Heart right ventricle (tissue), 16 donors: Measurements from ENCODE around the gene LHX6. TPM values are rescaled to one million over a fixed set of nuclear protein-coding genes. Genes with fewer than 3 reads are reported as not detected.
A peak's percentile ranks its signal among the peaks of the same experiment; 100 is the strongest.

Source experiments
- ATAC-seq, 8 donors: fragments of 200-7000 bp; cut with Tn5 transposase; one replicate each; pipeline ENCODE4 v1.9.1; 2020; ENCODE audit warnings: mild to moderate bottlenecking in 8 of 8, moderate library complexity in 8 of 8, moderate number of reproducible peaks in 1 of 8
- DNase-seq, 2 donors: peaks; one replicate each; pipeline ENCODE4 v3.0.0-alpha.2; 2020
- H3K27ac ChIP-seq, 10 donors: fragments of 200-600 bp; sonication (generic) in 2 of 10; one replicate each; pipeline versions ENCODE4 v1.5.0 to v1.8.0; 2020 to 2022; ENCODE audit warnings: mild to moderate bottlenecking in 3 of 10
- H3K27me3 ChIP-seq, 7 donors: fragments of 200-600 bp; one replicate each; pipeline ENCODE4 v1.8.0; 2021 to 2022; ENCODE audit warnings: mild to moderate bottlenecking in 2 of 7
- H3K36me3 ChIP-seq, 9 donors: fragments of 200-600 bp; sonication (generic) in 1 of 9; one replicate each; pipeline versions ENCODE4 v1.5.0 to v1.8.0; 2020 to 2022; ENCODE audit warnings: mild to moderate bottlenecking in 2 of 9
- H3K4me1 ChIP-seq, 9 donors: fragments of 200-600 bp; sonication (generic) in 1 of 9; one replicate each; pipeline versions ENCODE4 v1.5.0 to v1.8.0; 2020 to 2022; ENCODE audit warnings: mild to moderate bottlenecking in 4 of 9
- H3K4me3 ChIP-seq, 10 donors: fragments of 200-600 bp; sonication (generic) in 2 of 10; one replicate each; pipeline versions ENCODE4 v1.5.0 to v1.8.0; 2020 to 2022; ENCODE audit warnings: mild to moderate bottlenecking in 7 of 10, moderate library complexity in 2 of 10
- H3K9me3 ChIP-seq, 11 donors: fragments of 200-600 bp in 10 of 11; sonication (generic) in 2 of 11; one replicate each; pipeline versions ENCODE4 v1.5.0 to v1.8.0; 2013 to 2022; ENCODE audit warnings: mild to moderate bottlenecking in 2 of 11, control low read depth in 1 of 11, moderate library complexity in 1 of 11
- WGBS, 2 donors: extraction: QIAGEN DNeasy Blood & Tissue Kit; methylation state at CpG; one replicate each; pipeline ENCODE4 v1.1.7; 2013; ENCODE audit warnings: inconsistent platforms in 1 of 2; 5-methylcytosine and 5-hydroxymethylcytosine counted together
- intact Hi-C, 10 donors: fragments of 100-400 bp; cut with DNase I; formaldehyde crosslinking; loops; one replicate each; pipeline versions ENCODE4 v1.11.1 to v1.14.2; 2022
- polyA plus RNA-seq, 2 donors: library from polyadenylated mRNA; stranded (reverse); fragments of 200-250 nt; gene quantifications; one replicate each; pipeline ENCODE4 v1.2.3, GENCODE V29; 2013
- total RNA-seq, 10 donors: library from RNA; stranded (reverse); fragmentation: NEBNext Ultra II Directional in 3 of 10; extraction: Animal tissue kit (Norgen Biotek cat#: 25700) in 3 of 10; gene quantifications; one replicate each; pipeline versions ENCODE4 v1.2.1 to v1.2.4, GENCODE V29; 2021 to 2023
- TF ChIP-seq, protein P1 (sequence below), 9 donors: fragments of 200-600 bp; sonication (generic) in 2 of 9; IDR thresholded peaks; one replicate each; pipeline versions ENCODE4 v1.5.0 to v1.8.0; 2021 to 2022; ENCODE audit warnings: antibody characterized with exemption in 9 of 9, mild to moderate bottlenecking in 5 of 9, moderate library complexity in 1 of 9
- donor health status: Arrhythmogenic right ventricular cardiomyopathy.
- donor health status: ischemic (EF 13 %, LVEDD 7.1; RV severe dilation, severe dysfunction).
- donor health status: healthy with polysubstance abuse.
- donor health status: DM: no; HTN: yes; CAD: no.
- donor health status: DM: no; HTN: no; CAD: no.
- donor health status: ischemic (EF 25% LVEDD 6.9; RV normal size, moderate dysfunction).
- donor health status: ischemic (EF 25% LVEDD 5.7; RV mildly dilated, moderate dysfunction).
- donor health status: healthy.
- donor health status: DM: yes; HTN: yes; CAD: no.
- donor health status: Ischemic cardiomyopathy.
- donor health status: ischemic (EF 35%, LVEDD 5.7; RV mildly dilated, moderate dysfunction).
- donor health status: nonischemic (EF 11% LVEDD 7.7; RV severe dilation, severe dysfunction).
- donor health status: DM: yes; HTN: yes; CAD: no.
- donor health status: PGD.
- donor health status: ischemic (EF 29% LVEDD 5.4; RV normal size, mild dysfunction).
- donor health status: nonischemic (EF 23%, LVEDD 6.1; RV moderate dilation, normal function).

The LHX6 gene
- total and polyA plus RNA-seq, 12 donors, result 1.9 to 9.4 (median 5.9) TPM

DNA sequence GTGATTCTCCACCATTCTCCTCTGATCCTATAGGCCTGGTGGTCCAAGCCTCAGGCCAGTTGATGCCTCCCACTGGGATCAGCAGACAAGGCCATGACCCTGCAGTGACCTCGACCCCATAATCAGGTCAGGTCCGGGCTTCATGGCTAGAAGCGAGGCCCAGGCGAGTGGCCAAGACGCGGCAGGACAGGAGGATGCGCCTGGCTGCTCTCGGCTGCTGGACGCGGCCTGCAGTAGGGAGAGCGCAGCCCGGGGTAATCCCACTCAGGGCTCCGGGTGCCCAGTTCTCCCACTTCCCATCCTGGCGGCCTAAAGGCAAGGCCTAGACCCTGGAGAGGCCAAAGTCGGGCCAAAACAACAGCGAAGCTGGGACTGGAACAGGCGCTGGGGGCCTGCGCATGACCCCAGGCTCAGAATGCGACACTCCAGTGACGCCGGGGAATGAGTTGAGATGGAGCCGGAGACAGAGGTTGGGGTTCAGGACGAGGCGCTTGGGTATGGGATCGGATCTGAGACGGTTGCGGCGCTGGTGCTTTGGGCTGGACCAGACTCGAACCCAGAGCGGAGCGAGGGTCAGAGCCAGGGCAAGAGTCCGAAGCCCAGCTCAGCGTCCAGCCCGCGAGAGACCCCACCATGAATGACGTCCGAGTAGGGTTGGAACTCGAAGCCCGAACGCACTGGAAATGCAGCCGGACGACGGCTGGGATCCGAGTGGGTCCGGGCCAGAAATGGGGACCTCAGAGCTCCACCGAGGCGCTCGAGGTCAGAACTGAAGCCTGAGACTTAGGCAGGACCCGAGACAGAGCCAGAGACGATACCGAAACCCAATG is 3.2 kb downstream of the LHX6 start:
- peaks cover 7 to 50% (median 32%) of the 10 kb centered on the region in 9 donors for H3K4me1 ChIP-seq
- TF ChIP-seq, protein P1, sequence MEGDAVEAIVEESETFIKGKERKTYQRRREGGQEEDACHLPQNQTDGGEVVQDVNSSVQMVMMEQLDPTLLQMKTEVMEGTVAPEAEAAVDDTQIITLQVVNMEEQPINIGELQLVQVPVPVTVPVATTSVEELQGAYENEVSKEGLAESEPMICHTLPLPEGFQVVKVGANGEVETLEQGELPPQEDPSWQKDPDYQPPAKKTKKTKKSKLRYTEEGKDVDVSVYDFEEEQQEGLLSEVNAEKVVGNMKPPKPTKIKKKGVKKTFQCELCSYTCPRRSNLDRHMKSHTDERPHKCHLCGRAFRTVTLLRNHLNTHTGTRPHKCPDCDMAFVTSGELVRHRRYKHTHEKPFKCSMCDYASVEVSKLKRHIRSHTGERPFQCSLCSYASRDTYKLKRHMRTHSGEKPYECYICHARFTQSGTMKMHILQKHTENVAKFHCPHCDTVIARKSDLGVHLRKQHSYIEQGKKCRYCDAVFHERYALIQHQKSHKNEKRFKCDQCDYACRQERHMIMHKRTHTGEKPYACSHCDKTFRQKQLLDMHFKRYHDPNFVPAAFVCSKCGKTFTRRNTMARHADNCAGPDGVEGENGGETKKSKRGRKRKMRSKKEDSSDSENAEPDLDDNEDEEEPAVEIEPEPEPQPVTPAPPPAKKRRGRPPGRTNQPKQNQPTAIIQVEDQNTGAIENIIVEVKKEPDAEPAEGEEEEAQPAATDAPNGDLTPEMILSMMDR (IDR thresholded peaks at IDR 0.05), result no peak
- no peak for DNase-seq
- H3K36me3 ChIP-seq, result no peaks in the 10 kb centered on the region
- no peak for ATAC-seq
- peak overlapping the region in 8 of 10 donors; percentile 2 to 62 (median 44) for H3K4me3 ChIP-seq
- H3K9me3 ChIP-seq, result no peaks in the 10 kb centered on the region
- H3K27ac ChIP-seq, result no peak overlapping the region
- WGBS, 2 donors, result 30 to 48% methylated on average over 51 of the region's 51 CpGs
- peaks cover 29 to 100% (median 98%) of the 10 kb centered on the region in 7 donors for H3K27me3 ChIP-seq
- intact Hi-C loops, result loop anchor here in 1 of 10 donors (10.0 kb wide), 1 partner anchor 119 kb away; no protein-coding TSS in a partner anchor

GRCh38 chr9:122223435-122223834 is 5.3 kb downstream of the LHX6 start:
- TF ChIP-seq, protein P1 (IDR thresholded peaks at IDR 0.05), result no peak
- ATAC-seq (no peak), DNase-seq (no peak)
- Histone ChIP-seq H3K36me3 (no peaks in the 10 kb centered on the region), H3K4me1 (peaks cover 13 to 71% (median 52%) of the 10 kb centered on the region in 9 donors), H3K4me3 (no peak overlapping the region), H3K27ac (no peak overlapping the region), H3K27me3 (peaks cover 30 to 100% (median 99%) of the 10 kb centered on the region in 7 donors), H3K9me3 (no peaks in the 10 kb centered on the region)
- intact Hi-C loops, result loop anchor here in 1 of 10 donors (10.0 kb wide), 1 partner anchor 121 kb away; no protein-coding TSS in a partner anchor
- WGBS, 2 donors, result 81 to 82% methylated on average over 5 of the region's 5 CpGs

DNA sequence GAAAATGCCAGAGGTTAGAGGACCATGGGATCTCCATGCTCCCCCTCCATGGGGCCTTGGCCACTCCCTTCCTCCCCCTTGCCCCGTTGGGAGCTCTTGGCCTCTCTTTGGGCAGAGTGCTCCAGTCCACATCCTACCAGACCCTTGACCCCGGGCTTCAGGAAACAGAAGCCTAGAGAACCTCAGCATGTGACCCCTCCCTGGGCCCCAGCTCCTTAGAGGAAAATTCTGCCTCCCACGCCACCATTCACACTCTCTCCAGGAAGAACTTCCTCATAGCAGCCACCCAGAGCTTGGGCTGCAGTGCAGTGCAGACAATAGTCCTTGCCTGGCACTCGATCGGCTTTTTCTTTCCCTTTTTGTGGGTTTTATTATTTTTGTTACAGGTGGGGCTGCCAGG is 6.0 kb downstream of the LHX6 start:
- DNase-seq, result no peak
- Histone ChIP-seq H3K27me3 (peaks cover 24 to 100% (median 99%) of the 10 kb centered on the region in 7 donors), H3K36me3 (no peaks in the 10 kb centered on the region), H3K9me3 (no peaks in the 10 kb centered on the region), H3K4me3 (no peak overlapping the region), H3K27ac (no peak overlapping the region), H3K4me1 (peaks cover 13 to 73% (median 46%) of the 10 kb centered on the region in 9 donors)
- TF ChIP-seq, protein P1 (IDR thresholded peaks at IDR 0.05), result no peak
- WGBS, 2 donors, result 27 to 31% methylated on average over 5 of the region's 5 CpGs
- intact Hi-C loops, result loop anchor here in 1 of 10 donors (10.0 kb wide), 1 partner anchor 122 kb away; no protein-coding TSS in a partner anchor
- peak in 2 of 8 donors; percentile 23 to 24 for ATAC-seq

DNA sequence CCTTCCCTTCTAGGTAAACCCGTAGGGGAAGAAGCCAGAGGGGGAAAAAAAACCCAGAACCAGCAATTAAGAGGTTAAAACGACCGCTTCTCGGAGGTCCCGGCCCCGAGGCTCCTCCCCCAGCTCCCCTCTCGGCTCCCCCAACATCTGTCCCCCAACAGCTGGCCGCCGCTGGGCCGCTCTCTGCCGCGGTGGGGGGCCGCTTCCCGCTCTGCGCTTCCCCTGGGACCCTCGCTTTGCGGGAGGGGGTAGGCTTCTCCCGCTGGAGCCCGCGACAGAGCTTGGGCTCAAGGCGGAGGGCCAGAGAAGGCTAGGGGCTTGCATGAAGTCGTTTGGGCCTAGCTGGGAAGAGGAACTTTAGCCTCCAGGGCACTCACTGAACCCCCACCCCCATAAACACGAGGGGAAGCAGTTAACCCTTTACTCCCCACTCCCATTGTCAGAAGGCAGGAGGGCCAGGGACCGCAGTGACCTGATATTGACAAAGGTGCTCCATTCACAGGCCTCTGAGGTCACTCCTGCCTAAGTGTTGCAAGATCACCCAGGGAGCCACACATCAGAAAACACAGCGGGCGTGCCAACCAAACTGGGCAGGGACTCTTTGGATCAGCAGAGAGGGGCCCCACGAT is 7.5 kb downstream of the LHX6 start:
- peaks cover 19 to 100% (median 99%) of the 10 kb centered on the region in 7 donors for H3K27me3 ChIP-seq
- ATAC-seq (no peak), DNase-seq (no peak)
- TF ChIP-seq, protein P1 (IDR thresholded peaks at IDR 0.05), result no peak
- intact Hi-C loops, result loop anchor here in 1 of 10 donors (10.0 kb wide), 1 partner anchor 124 kb away; no protein-coding TSS in a partner anchor
- no peaks in the 10 kb centered on the region for H3K36me3 ChIP-seq
- WGBS, 2 donors, result 20 to 27% methylated on average over 27 of the region's 27 CpGs
- no peak overlapping the region for H3K27ac ChIP-seq
- no peak overlapping the region for H3K4me3 ChIP-seq
- H3K4me1 ChIP-seq, result peaks cover 13 to 66% (median 33%) of the 10 kb centered on the region in 9 donors
- H3K9me3 ChIP-seq, result no peaks in the 10 kb centered on the region
